Keratinocyte (primary cell): ENCODE results near the gene SULF2. TPM values are rescaled to one million over a fixed set of nuclear protein-coding genes. Genes with fewer than 3 reads are reported as not detected.

Source experiments
- DNase-seq: peaks from one replicate; pipeline ENCODE4 v3.0.0-alpha.2; 2011; ENCODE audit warnings: low read depth, missing footprints, low spot score
- FAIRE-seq: peaks from 2 replicates; lab custom pipeline; 2011; peaks lifted over from hg19 to GRCh38; lab: Jason Lieb, UNC
- H2AFZ ChIP-seq: 2 replicates; pipeline ENCODE4 v1.6.0; 2012; ENCODE audit warnings: low read length, control low read depth, inconsistent platforms; ENCODE audit not compliant: control insufficient read depth
- H3K27ac ChIP-seq: 2 replicates; pipeline ENCODE4 v1.5.1; 2011; ENCODE audit warnings: low read length; ENCODE audit not compliant: control insufficient read depth, insufficient read depth
- H3K27me3 ChIP-seq: 3 replicates; pipeline ENCODE4 v1.6.0; 2011; ENCODE audit warnings: low read length; ENCODE audit not compliant: control insufficient read depth, insufficient read depth; ENCODE audit errors: extremely low read depth
- H3K36me3 ChIP-seq, 2 experiments: 2 replicates in 1 of 2; 3 replicates in 1 of 2; pipeline ENCODE4 v1.5.1; 2011; ENCODE audit warnings: low read length in 2 of 2, mild to moderate bottlenecking in 1 of 2; ENCODE audit not compliant: control insufficient read depth in 2 of 2, insufficient read depth in 2 of 2; ENCODE audit errors: extremely low read depth in 1 of 2
- H3K4me1 ChIP-seq: 3 replicates; pipeline ENCODE4 v1.5.1; 2011; ENCODE audit warnings: low read length; ENCODE audit not compliant: control insufficient read depth, insufficient read depth; ENCODE audit errors: extremely low read depth
- H3K4me2 ChIP-seq: 3 replicates; pipeline ENCODE4 v1.6.0; 2011; ENCODE audit warnings: low read depth, low read length; ENCODE audit not compliant: control insufficient read depth, insufficient read depth; ENCODE audit errors: extremely low read depth
- H3K4me3 ChIP-seq, 3 experiments: fragments of 200-600 bp in 1 of 3; sonication (generic) in 1 of 3; 2 replicates in 2 of 3; 3 replicates in 1 of 3; pipeline ENCODE4 v1.5.1; 2011 to 2016; ENCODE audit warnings: low read length in 3 of 3, mild to moderate bottlenecking in 3 of 3, control low read depth in 2 of 3, inconsistent platforms in 1 of 3, low read depth in 1 of 3, mixed read lengths in 1 of 3, mixed run types in 1 of 3, moderate library complexity in 1 of 3; ENCODE audit not compliant: control insufficient read depth in 2 of 3, insufficient read depth in 2 of 3; ENCODE audit errors: extremely low read depth in 1 of 3
- H3K79me2 ChIP-seq: 2 replicates; pipeline ENCODE4 v1.6.0; 2012; ENCODE audit warnings: low read length; ENCODE audit not compliant: control insufficient read depth, insufficient read depth
- H3K9ac ChIP-seq: 3 replicates; pipeline ENCODE4 v1.6.0; 2011; ENCODE audit warnings: low read length; ENCODE audit not compliant: control insufficient read depth, insufficient read depth; ENCODE audit errors: extremely low read depth
- H3K9me1 ChIP-seq: 3 replicates; pipeline ENCODE4 v1.6.0; 2011; ENCODE audit warnings: low read length; ENCODE audit not compliant: control insufficient read depth, insufficient read depth; ENCODE audit errors: extremely low read depth
- H3K9me3 ChIP-seq: 2 replicates; pipeline ENCODE4 v1.5.1; 2012; ENCODE audit warnings: low read depth, low read length; ENCODE audit not compliant: control insufficient read depth
- H4K20me1 ChIP-seq: 3 replicates; pipeline ENCODE4 v1.6.0; 2011; ENCODE audit warnings: low read length; ENCODE audit not compliant: control insufficient read depth, insufficient read depth; ENCODE audit errors: extremely low read depth
- CTCF ChIP-seq, 3 experiments: IDR thresholded peaks in 1 of 3; conservative IDR thresholded peaks in 1 of 3; optimal IDR thresholded peaks in 1 of 3; 2 replicates in 2 of 3; 3 replicates in 1 of 3; pipeline versions ENCODE3 to v1.5.1; 2011; ENCODE audit warnings: low read length in 3 of 3, mild to moderate bottlenecking in 3 of 3, moderate library complexity in 2 of 3, control low read depth in 1 of 3, inconsistent platforms in 1 of 3; ENCODE audit not compliant: insufficient read depth in 2 of 3; ENCODE audit errors: extremely low read depth in 1 of 3
- EZH2 ChIP-seq: IDR thresholded peaks from one replicate; pipeline ENCODE4 v1.6.1; 2012; ENCODE audit warnings: inconsistent platforms, mild to moderate bottlenecking, low read length, moderate library complexity
- dilution Hi-C: fragments of 300-500 bp; cut with MboI; formaldehyde crosslinking; loops from one replicate; pipeline ENCODE4 v1.7.0; 2020; ENCODE audit warnings: low sequenced_read_pairs; ENCODE audit not compliant: extremely low pct_ligation_motif_present
- polyA plus RNA-seq, 5 experiments: library from polyadenylated mRNA; depleted of rRNA in 3 of 5; stranded (reverse) in 3 of 5; stranded (forward) in 1 of 5; unstranded in 1 of 5; fragments of >200 nt; gene quantifications; 1 replicate in 1 of 5; 2 replicates in 3 of 5; 3 replicates in 1 of 5; pipeline versions ENCODE4 v1.2.1 to v1.2.3, GENCODE V29; 2011 to 2012; ENCODE audit warnings: missing spikeins in 2 of 5, low read depth in 1 of 5, low replicate concordance in 1 of 5

SULF2 gene
- polyA plus RNA-seq, 1 donor (not counting 4 experiments of a cell fraction or from before 2014, with no cell fraction given), result 64.4 TPM

- Histone ChIP-seq H3K9ac (no peak overlapping the region), H4K20me1 (peaks cover 3% of the 10 kb centered on the region), H3K79me2 (peaks cover 14% of the 10 kb centered on the region), H3K4me1 (no peaks in the 10 kb centered on the region), H3K4me2 (no peak overlapping the region), H2AFZ (no peak overlapping the region), H3K9me1 (no peaks in the 10 kb centered on the region), H3K27ac (no peak overlapping the region), H3K9me3 (no peaks in the 10 kb centered on the region), H3K27me3 (no peaks in the 10 kb centered on the region), H3K36me3 (peaks cover 3 to 18% of the 10 kb centered on the region in 2 experiments), H3K4me3 (no peak overlapping the region)
- TF ChIP-seq EZH2, result no peak
- DNase-seq (no peak), FAIRE-seq (no peak)
- dilution Hi-C loops, result no loop called here
These were observed 62.0 kb downstream of the SULF2 start for GRCh38 chr20:47723322-47723721.

DNA sequence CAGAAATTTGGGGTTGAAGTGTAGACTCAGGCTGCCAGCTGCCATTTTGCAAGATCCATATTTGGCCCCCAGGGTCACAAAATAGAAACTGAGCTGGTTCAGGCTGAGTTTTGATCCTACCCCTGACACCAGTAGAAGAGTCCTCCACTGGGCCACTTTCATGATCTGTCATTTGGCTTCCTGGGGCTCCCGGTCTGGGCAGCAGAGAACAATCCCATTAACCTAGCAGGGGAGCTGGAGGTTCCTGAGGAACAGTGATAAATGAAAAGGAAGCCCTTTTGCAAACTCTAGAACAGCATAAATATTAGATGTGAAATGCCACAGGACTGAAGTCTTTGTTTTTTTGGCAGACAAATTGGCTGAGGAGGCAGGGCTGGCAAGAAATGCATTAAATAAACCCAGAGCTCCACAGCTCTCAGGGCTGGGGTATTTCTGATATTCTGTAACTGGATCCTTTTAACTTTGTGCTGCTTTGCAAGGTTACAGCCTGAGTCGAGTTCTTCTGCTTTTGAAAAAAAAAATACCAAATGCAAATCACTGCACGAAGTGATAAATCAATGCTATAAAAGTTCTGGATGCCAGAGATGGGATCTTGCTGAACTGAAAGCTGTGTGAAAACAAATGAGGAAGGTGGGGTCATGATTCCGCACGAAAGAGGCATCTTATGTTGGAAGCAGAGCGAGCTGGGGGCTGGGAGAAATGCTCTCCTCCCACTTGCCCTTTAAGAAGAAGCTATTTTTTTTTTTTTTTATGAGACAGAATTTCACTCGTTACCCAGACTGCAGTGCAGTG lies 64.4 kb downstream of the SULF2 start:
- Histone ChIP-seq H4K20me1 (peaks cover 3% of the 10 kb centered on the region), H3K9me1 (no peaks in the 10 kb centered on the region), H3K27me3 (no peaks in the 10 kb centered on the region), H3K9ac (no peak overlapping the region), H3K27ac (no peak overlapping the region), H3K4me3 (no peak overlapping the region), H3K4me1 (no peaks in the 10 kb centered on the region), H2AFZ (no peak overlapping the region), H3K79me2 (peaks cover 17% of the 10 kb centered on the region), H3K9me3 (no peaks in the 10 kb centered on the region), H3K4me2 (no peak overlapping the region), H3K36me3 (peaks cover 7 to 17% of the 10 kb centered on the region in 2 experiments)
- TF ChIP-seq EZH2 (no peak), CTCF (optimal IDR thresholded peaks at IDR 0.05 in 1 of 3, IDR thresholded peaks at IDR 0.05 in 1 of 3, conservative IDR thresholded peaks at IDR 0.05 in 1 of 3; ENCODE audit: extremely low read depth in 1 of 3, insufficient read depth in 2 of 3, low read length in 3 of 3) (no peak)
- FAIRE-seq, result no peak
- DNase-seq, result no peak
- dilution Hi-C loops, result no loop called here
